Stimulated activated CD4-positive, alpha-beta T cell treated with anti-CD3 and anti-CD28 coated beads, Interleukin-1b, Interleukin-23, amount 100 ng/mL, for 1 hour (primary cell): ENCODE data around the gene LRRC1.

Experiments
- DNase-seq, 2 donors: peaks; one replicate each; pipeline ENCODE4 v3.0.0-alpha.2; 2020; ENCODE audit warnings: low read depth in 2 of 2

The LRRC1 gene

DNA sequence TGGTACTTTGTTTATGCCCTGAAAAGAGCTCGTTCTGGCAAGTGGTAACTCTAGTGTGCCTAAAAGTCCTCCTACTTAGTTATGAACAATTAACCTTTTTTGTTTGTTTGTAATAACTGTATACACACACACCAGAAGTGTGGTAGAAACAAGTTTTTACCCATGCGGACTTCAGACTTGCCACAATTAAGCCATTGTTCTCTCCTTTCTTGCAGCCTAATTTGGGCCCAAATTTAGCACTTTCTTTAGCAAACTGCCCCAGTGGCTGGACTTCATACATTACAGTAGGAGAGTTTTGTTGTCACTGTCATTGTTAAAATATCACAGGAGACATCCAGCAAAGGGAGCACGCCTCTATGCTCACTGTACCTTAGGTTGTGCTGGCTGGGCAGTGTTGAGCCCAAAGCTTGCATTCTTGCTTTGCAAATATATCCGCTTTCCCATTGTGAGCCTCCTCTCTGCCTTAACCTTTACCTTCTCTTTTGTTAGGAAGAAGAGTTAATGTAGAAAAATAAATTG lies 53.0 kb downstream of the LRRC1 start:
- no peak for DNase-seq

GRCh38 chr6:53850527-53850926 lies 55.7 kb downstream of the LRRC1 start:
- no peak for DNase-seq

DNA sequence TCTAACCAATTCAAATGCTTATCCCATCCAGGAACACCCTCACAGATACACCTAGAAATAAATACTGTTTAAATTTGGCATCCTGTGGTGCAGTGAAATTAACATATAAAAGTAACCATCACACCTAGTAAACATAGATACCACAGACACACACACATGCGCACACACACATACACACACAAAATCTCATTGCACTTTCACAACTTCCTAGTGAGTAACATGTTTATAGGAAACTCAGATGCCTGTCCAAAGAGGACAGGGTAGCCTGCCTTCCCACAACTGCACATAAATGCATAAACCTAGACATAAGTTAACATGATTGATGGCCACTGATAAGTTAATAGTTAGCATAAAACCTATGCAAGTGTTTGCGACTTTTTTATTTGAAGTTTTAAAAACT lies 56.8 kb downstream of the LRRC1 start:
- DNase-seq: no peak

DNA sequence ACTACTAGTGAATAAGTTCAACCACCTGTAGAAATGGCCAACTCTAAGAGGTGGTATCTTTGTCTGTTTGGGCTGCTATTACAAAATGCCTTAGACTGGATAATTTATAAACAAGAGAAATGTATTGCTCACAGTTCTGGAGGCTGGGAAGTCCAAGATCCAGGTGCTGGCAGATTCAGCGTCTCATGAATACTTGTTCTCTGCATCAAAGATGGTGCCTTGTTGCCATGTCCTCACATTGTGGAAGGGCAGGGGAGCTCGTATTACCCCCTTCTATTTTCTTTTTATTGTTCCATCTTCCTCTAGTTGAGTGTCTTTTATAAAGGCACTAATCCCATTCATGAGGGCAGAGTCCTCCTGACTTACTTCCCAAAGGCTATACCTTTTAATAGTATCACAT lies 58.0 kb downstream of the LRRC1 start:
- no peak for DNase-seq

DNA sequence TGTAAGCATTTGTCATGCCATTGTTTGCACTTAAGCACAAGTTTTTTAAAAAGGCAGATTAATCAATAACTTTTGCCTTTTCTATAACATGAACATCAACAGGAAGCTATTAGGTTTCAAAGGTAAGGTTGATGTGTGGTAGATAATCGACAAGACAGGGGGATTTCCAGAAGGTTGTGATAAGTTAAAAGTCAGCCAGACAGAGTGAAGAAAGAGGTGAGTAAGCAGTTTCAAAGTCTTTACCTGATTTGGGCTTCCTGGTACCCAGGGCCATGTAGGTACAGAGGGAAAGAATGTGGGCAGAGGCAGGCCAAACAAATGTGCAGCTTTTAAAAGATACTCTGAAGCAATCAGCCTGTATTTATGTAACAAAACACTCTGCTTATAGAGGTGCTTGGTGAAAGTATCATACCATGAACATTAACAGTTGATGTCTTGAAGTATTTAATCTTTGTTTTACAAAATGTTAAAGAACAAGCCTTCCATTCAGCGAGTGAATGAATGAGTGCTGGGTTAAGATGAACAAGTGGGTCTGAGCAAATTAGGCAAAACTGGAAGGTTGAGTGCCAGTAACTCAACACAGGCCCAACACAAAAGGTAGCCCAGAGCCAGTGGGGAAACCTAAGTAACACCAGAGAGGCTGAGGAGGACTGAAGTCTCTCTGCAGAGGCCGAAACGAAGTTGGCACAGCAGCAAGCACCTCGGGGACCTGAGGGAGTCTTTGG lies 60.2 kb downstream of the LRRC1 start:
- DNase-seq: no peak

DNA sequence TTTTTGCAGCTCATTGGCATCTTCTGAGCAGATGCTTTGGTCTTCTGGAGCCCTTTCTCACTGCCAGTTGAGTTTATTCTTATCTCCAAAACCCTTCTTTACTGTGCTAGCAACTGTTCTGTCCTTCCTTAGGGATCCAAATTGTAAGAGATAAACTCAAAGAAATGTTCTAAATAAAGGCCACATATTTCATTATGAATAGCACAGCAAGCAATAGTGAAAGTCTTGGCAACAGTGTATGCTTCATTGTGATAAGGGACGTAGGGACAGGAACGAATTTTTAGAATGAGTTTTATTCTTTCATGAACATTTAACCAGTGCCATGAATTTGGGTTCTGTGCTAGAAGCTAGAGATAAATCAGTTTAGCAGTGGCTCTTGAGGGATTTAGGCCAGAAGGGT lies 61.1 kb downstream of the LRRC1 start:
- DNase-seq: no peak

- no peak for DNase-seq
Observed at GRCh38 chr6:53857318-53858094, 62.7 kb downstream of the LRRC1 start.

DNA sequence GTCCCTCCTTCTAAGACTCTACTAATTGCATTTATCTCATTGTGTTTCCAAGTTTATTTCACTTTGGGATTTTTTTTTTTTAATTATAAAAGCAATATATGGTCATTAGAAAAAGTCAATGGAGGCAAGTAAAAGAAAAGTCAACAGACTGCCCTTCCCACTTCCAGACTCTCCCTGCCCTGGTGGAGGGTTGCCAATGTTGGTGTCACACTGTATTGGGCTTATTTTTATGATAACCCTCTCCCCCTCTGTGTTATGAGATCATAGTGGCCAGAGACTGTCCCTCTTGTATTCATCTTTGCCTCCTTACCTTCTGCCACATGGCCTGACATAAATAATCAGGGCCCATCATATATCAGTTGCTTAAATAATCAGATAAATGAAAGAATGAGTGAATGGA lies 63.4 kb downstream of the LRRC1 start:
- DNase-seq: no peak

- DNase-seq: no peak
Observed at GRCh38 chr6:53858913-53859312, 64.1 kb downstream of the LRRC1 start.

GRCh38 chr6:53860511-53860910 lies 65.7 kb downstream of the LRRC1 start:
- DNase-seq: no peak

DNA sequence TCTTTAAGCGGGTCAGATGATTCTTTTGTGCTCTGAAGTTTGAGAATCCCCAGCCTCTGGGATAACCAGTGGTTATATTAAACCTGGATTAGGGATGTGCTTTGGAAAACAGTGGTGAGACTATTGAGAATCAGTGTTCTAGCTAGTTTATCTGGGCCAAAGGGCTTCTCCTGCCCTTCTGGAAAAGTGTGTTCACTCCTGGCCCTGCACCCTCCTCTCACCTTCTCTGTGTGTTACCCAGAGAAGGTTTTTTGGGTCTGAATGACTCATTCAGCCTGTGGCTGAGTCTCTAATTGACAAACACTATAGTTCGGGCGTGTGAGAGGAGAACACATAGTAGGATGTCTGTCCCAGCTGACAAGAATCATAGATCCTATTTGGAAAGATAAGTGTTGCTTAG lies 66.7 kb downstream of the LRRC1 start:
- no peak for DNase-seq

- no peak for DNase-seq
Observed at GRCh38 chr6:53862662-53863462, 68.1 kb downstream of the LRRC1 start.

DNA sequence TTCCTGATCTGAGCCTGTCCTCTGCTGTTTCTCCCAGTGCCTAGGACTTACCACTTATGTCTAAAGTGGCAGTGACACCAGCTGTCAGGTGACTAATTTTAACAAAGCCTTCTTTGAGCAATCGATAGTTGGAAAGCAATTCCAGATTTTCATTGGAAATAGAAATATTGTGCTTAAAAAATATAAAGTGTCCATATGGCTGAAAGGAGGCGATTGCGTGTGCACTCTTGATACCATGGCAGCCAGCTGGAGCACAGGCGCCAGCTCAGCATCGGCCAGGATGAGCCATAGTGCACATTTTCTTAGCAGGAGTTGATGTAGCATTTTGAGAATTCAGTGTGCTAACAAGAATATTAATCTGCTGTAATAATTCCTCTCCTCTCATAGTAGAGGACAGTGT lies 70.0 kb downstream of the LRRC1 start:
- no peak for DNase-seq

DNA sequence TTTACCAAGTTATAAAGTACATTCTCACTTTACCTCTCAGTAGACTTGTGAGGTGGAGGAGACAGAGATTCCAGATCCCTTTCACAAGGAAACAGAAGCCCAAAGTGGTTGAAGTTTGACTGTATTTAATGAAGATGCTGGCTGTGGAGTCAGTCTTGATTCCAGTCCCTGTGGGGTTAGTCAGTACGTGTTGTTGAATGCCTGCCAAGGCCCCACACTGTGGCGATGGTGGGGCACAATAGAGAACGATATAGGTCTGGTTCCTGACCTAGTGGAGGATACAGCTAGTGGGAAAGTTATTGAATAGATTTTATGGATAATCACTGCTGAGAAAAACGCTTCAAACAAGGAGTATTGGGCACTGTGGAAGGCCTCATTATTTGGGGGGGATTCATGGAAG lies 71.4 kb downstream of the LRRC1 start:
- DNase-seq: no peak

- no peak for DNase-seq
Observed at GRCh38 chr6:53868626-53869025, 73.8 kb downstream of the LRRC1 start.

DNA sequence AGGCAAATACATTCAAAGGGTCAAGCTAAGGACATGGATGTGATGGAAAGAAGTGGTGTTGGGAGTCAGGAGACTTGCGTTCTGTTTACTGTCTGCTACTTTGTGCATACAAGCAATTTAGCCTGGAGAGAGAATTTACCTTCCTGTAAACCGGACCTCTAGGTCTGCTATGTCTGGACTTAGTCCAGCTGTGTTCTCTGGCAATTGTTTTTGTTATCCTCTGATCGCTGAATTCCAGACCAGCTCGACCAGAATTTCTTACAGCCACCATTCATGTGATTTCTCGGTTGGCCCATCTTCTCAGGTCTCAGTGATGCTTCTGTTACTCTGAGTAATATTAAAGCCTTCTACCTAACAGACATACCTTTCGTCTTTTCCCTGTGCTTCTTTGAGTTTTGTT lies 75.2 kb downstream of the LRRC1 start:
- DNase-seq: no peak

- no peak for DNase-seq
Observed at GRCh38 chr6:53873922-53874321, 79.1 kb downstream of the LRRC1 start.

GRCh38 chr6:53874964-53875363 lies 80.2 kb downstream of the LRRC1 start:
- DNase-seq: no peak

GRCh38 chr6:53877151-53877550 lies 82.3 kb downstream of the LRRC1 start:
- no peak for DNase-seq

DNA sequence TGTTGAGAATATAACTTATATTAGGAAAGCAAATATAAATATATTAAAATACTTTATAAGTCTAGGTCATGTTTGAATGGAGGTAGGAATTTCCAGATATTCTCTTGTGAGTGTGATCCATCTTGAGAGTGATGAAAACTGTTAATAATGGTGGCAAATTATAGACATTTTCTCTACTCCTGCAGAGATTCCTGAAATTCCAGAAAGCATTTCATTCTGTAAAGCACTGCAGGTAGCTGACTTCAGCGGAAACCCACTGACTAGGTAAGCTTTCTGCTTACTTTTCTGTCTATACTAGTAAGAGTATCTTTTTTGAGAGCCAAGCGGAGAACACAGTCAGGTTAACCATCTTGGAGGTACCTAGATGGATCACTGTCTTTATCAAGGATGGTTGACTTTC lies 84.0 kb downstream of the LRRC1 start:
- DNase-seq: no peak

DNA sequence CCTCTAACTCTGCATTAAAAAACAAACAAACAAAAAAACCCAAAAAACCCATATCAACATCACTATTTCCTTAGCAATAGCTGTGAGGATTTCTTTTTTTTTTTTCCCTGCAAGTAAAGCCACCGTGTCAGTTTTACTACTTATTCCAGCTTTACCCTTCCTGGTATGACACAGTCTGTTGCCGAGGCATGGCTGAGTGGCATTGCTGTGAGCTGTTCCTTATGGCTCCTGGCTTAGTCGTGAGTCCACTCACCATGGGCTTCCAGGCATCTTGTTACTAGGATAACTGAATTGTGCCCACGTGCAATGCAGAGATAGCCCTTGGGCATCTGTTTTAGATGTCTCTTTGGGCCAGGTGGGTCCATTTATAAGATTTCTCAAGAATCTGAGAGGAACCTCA lies 84.8 kb downstream of the LRRC1 start:
- DNase-seq: no peak

DNA sequence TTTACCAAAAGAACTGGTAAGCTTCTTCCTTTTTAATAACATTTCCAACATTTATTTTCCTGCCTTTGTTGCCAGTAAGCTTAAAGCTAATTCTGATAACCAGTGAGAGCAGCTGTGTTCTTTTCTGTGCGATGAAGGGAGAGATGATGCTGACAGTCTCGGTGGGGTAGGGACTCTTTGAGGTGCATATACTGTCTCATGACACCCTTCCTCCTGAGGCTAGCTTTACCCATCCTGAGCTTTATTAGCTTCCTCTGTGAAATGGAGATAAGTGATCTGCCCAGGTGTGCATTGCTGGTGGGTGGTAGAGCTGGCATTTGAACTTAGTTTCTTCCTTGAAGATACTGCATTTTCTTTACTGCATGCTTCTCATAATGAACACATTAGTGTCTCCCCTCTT lies 92.5 kb downstream of the LRRC1 start:
- DNase-seq: no peak
